Measurements from ENCODE around the gene CHMP6. TPM values are rescaled to one million over a fixed set of nuclear protein-coding genes. Genes with fewer than 3 reads are reported as not detected.

Gene CHMP6
- total RNA-seq, 1 experiment from 2014 or later: 17.4 TPM

- no peak overlapping the region for H3K27ac ChIP-seq
- POLR2A ChIA-PET (ENCODE audit: unreplicated experiment): no interaction called here
- H4K20me1 ChIP-seq (ENCODE audit: insufficient read depth): no peaks in the 10 kb centered on the region
- no peaks in the 10 kb centered on the region for H3K79me2 ChIP-seq (ENCODE audit: low read depth)
- intact Hi-C loops (cut with micrococcal nuclease; ENCODE audit: unreplicated experiment): loop anchor here (5.0 kb wide), 1 partner anchor 222 kb away; the partner anchor contains the start of gene CEP131
- H3K9me2 ChIP-seq (ENCODE audit: insufficient read depth): no peaks in the 10 kb centered on the region
- CTCF ChIA-PET: no interaction called here
- H3K4me2 ChIP-seq: no peak overlapping the region
- no TSS peak for BruUV-seq (replicated peaks)
- no peak for DNase-seq
- H3F3A ChIP-seq (ENCODE audit: insufficient read depth, low read depth): no peaks in the 10 kb centered on the region
- H3K4me1 ChIP-seq (replicated peaks; ENCODE audit: insufficient read depth): no peaks in the 10 kb centered on the region
- no peaks in the 10 kb centered on the region for H3K36me3 ChIP-seq (ENCODE audit: low read depth)
- TF ChIP-seq EZH2 (IDR thresholded peaks at IDR 0.05; ENCODE audit: low read depth) (no peak), CTCF (conservative IDR thresholded peaks at IDR 0.05) (no peak)
- no peak overlapping the region for H3K4me3 ChIP-seq
- no peak overlapping the region for H2AFZ ChIP-seq
- H3K27me3 ChIP-seq (ENCODE audit: insufficient read depth, low read depth): no peaks in the 10 kb centered on the region
- H3K9me3 ChIP-seq (ENCODE audit: insufficient read depth, low read depth): no peaks in the 10 kb centered on the region
Measured at GRCh38 chr17:81000334-81000630, 8.6 kb downstream of the CHMP6 start.

- no peaks in the 10 kb centered on the region for H3K27me3 ChIP-seq (ENCODE audit: insufficient read depth, low read depth)
- H4K20me1 ChIP-seq (ENCODE audit: insufficient read depth): no peaks in the 10 kb centered on the region
- BruUV-seq (replicated peaks): no TSS peak
- DNase-seq: no peak
- no peak overlapping the region for H3K4me3 ChIP-seq
- ChIA-PET CTCF (no interaction called here), POLR2A (ENCODE audit: unreplicated experiment) (no interaction called here)
- TF ChIP-seq CTCF (conservative IDR thresholded peaks at IDR 0.05): no peak
- no peak for TF ChIP-seq EZH2 (IDR thresholded peaks at IDR 0.05; ENCODE audit: low read depth)
- no peak overlapping the region for H3K27ac ChIP-seq
- intact Hi-C loops (cut with micrococcal nuclease; ENCODE audit: unreplicated experiment): loop anchor here (5.0 kb wide), 1 partner anchor 222 kb away; the partner anchor contains the start of gene CEP131
- H3K9me3 ChIP-seq (ENCODE audit: insufficient read depth, low read depth): no peaks in the 10 kb centered on the region
- H3K79me2 ChIP-seq (ENCODE audit: low read depth): no peaks in the 10 kb centered on the region
- no peaks in the 10 kb centered on the region for H3F3A ChIP-seq (ENCODE audit: insufficient read depth, low read depth)
- H3K4me1 ChIP-seq (replicated peaks; ENCODE audit: insufficient read depth): no peaks in the 10 kb centered on the region
- no peak overlapping the region for H2AFZ ChIP-seq
- no peak overlapping the region for H3K4me2 ChIP-seq
- no peaks in the 10 kb centered on the region for H3K36me3 ChIP-seq (ENCODE audit: low read depth)
- H3K9me2 ChIP-seq (ENCODE audit: insufficient read depth): no peaks in the 10 kb centered on the region
Measured at GRCh38 chr17:81000631-81001357, 9.2 kb downstream of the CHMP6 start.

GRCh38 chr17:81002013-81002384 lies 10.4 kb downstream of the CHMP6 start:
- no peaks in the 10 kb centered on the region for H3F3A ChIP-seq (ENCODE audit: insufficient read depth, low read depth)
- no peak for DNase-seq
- TF ChIP-seq CTCF (conservative IDR thresholded peaks at IDR 0.05): no peak
- TF ChIP-seq EZH2 (IDR thresholded peaks at IDR 0.05; ENCODE audit: low read depth): no peak
- H3K27me3 ChIP-seq (ENCODE audit: insufficient read depth, low read depth): no peaks in the 10 kb centered on the region
- ChIA-PET POLR2A (ENCODE audit: unreplicated experiment) (no interaction called here), CTCF (no interaction called here)
- no peak overlapping the region for H3K4me2 ChIP-seq
- H2AFZ ChIP-seq: no peak overlapping the region
- H3K4me1 ChIP-seq (replicated peaks; ENCODE audit: insufficient read depth): no peaks in the 10 kb centered on the region
- H3K4me3 ChIP-seq: no peak overlapping the region
- intact Hi-C loops (cut with micrococcal nuclease; ENCODE audit: unreplicated experiment): loop anchor here (5.0 kb wide), 1 partner anchor 220 kb away; the partner anchor contains the start of gene CEP131
- H3K36me3 ChIP-seq (ENCODE audit: low read depth): no peaks in the 10 kb centered on the region
- H3K9me3 ChIP-seq (ENCODE audit: insufficient read depth, low read depth): no peaks in the 10 kb centered on the region
- no peak overlapping the region for H3K27ac ChIP-seq
- H3K79me2 ChIP-seq (ENCODE audit: low read depth): no peaks in the 10 kb centered on the region
- H3K9me2 ChIP-seq (ENCODE audit: insufficient read depth): no peaks in the 10 kb centered on the region
- H4K20me1 ChIP-seq (ENCODE audit: insufficient read depth): no peaks in the 10 kb centered on the region
- no TSS peak for BruUV-seq (replicated peaks)

All from PC-9 (cell line).